ENCODE data around the gene RAC2. TPM values are rescaled to one million over a fixed set of nuclear protein-coding genes. Genes with fewer than 3 reads are reported as not detected.

Gene RAC2
- total and polyA plus RNA-seq, 9 of the 15 experiments (the other 6 are each of a cell fraction or from before 2014, with no cell fraction given): 22.7 to 103 (median 43.3) TPM

GRCh38 chr22:37182949-37183245, 61.2 kb downstream of the RAC2 start:
- Histone ChIP-seq H3K9ac (ENCODE audit: insufficient read depth in 1 of 2, low read depth in 2 of 2, low read length in 2 of 2) (no peak overlapping the region), H3K9me3 (replicated peaks; ENCODE audit: control insufficient read depth, insufficient read depth, low read depth, low read length) (no peaks in the 10 kb centered on the region), H4K20me1 (replicated peaks; ENCODE audit: control insufficient read depth, insufficient read depth, low read length) (0 out of 2 replicates have a peak, but pooled peaks cover 3% of the 10 kb centered on the region), H3K4me2 (ENCODE audit: insufficient read depth, low read length) (no peak overlapping the region), H3K27ac (ENCODE audit: extremely low read depth, low read depth, low read length) (no peak overlapping the region), H3K9me1 (ENCODE audit: control insufficient read depth, insufficient read depth, low read length) (no peaks in the 10 kb centered on the region), H3K36me3 (ENCODE audit: control insufficient read depth, insufficient read depth, low read length) (no peaks in the 10 kb centered on the region), H3K79me2 (ENCODE audit: control insufficient read depth, insufficient read depth, low read length) (no peaks in the 10 kb centered on the region), H3K4me3 (no peak overlapping the region), H2AFZ (ENCODE audit: low read depth, low read length) (no peak overlapping the region), H3K4me1 (replicated peaks in 1 of 2; ENCODE audit: control insufficient read depth in 2 of 2, insufficient read depth in 2 of 2, low read length in 2 of 2) (peaks cover 0 to 25% of the 10 kb centered on the region in 2 experiments; a peak in 3 of 5 replicates), H3K27me3 (ENCODE audit: control insufficient read depth in 2 of 2, insufficient read depth in 2 of 2, low read length in 2 of 2) (peaks cover 3 to 40% of the 10 kb centered on the region in 2 experiments; a peak in 4 of 5 replicates)
- no TSS peak for BruUV-seq (replicated peaks)
- TF ChIP-seq SP2 (IDR thresholded peaks at IDR 0.05; ENCODE audit: extremely low read depth, low read depth, low read length, poor library complexity, severe bottlenecking) (no peak), ZNF507 (tag; conservative IDR thresholded peaks at IDR 0.05) (no peak), DDX20 (tag; IDR thresholded peaks at IDR 0.05; ENCODE audit: low read depth) (no peak), ATF3 (IDR thresholded peaks at IDR 0.05) (no peak), ATF3 (CRISPR knock-in tag; conservative IDR thresholded peaks at IDR 0.05) (no peak), ZNF76 (CRISPR knock-in tag; IDR thresholded peaks at IDR 0.05; ENCODE audit: borderline replicate concordance) (no peak), NCOA1 (IDR thresholded peaks at IDR 0.05; ENCODE audit: low read depth) (no peak), ZBTB17 (CRISPR knock-in tag; IDR thresholded peaks at IDR 0.05) (no peak), JUND (IDR thresholded peaks at IDR 0.05; ENCODE audit: borderline replicate concordance, low read depth, low read length) (no peak), JUND (tag; IDR thresholded peaks at IDR 0.05; ENCODE audit: borderline replicate concordance, low read depth, low read length) (no peak), ASH1L (IDR thresholded peaks at IDR 0.05; ENCODE audit: borderline replicate concordance, low read depth, partially characterized antibody) (no peak), ZBTB43 (CRISPR knock-in tag; IDR thresholded peaks at IDR 0.05) (no peak), TRIM24 (IDR thresholded peaks at IDR 0.05) (no peak)
- TF ChIP-seq, protein P1, sequence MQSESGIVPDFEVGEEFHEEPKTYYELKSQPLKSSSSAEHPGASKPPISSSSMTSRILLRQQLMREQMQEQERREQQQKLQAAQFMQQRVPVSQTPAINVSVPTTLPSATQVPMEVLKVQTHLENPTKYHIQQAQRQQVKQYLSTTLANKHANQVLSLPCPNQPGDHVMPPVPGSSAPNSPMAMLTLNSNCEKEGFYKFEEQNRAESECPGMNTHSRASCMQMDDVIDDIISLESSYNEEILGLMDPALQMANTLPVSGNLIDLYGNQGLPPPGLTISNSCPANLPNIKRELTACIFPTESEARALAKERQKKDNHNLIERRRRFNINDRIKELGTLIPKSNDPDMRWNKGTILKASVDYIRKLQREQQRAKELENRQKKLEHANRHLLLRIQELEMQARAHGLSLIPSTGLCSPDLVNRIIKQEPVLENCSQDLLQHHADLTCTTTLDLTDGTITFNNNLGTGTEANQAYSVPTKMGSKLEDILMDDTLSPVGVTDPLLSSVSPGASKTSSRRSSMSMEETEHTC (IDR thresholded peaks at IDR 0.05): no peak
- ATAC-seq (no peak), DNase-seq (ENCODE audit: extremely low read depth in 1 of 4, low spot score in 3 of 4) (no peak), FAIRE-seq (no peak)
- CTCF ChIA-PET (ENCODE audit: low intra/inter-chr PET ratio): no interaction called here
- in situ Hi-C loops (cut with MboI) (no loop called here), intact Hi-C loops (cut with micrococcal nuclease) (no loop called here)
- POLR2A ChIA-PET: no interaction called here
- WGBS (ENCODE audit: insufficient coverage, low coverage, missing lambda C conversion rate): 6% methylated on average over 2 of the region's 3 CpGs

Data from K562 (cell line).